ENCODE results near the gene RNF14. TPM values are rescaled to one million over a fixed set of nuclear protein-coding genes. Genes with fewer than 3 reads are reported as not detected.

RNF14 gene
- total RNA-seq, 1 experiment from 2014 or later = 37.5 TPM

- no peaks in the 10 kb centered on the region for H4K20me1 ChIP-seq (ENCODE audit: insufficient read depth)
- H3K9me2 ChIP-seq (ENCODE audit: insufficient read depth) = no peaks in the 10 kb centered on the region
- H2AFZ ChIP-seq (ENCODE audit: low read depth, low read length, poor library complexity, severe bottlenecking) = no peak overlapping the region
- H3K36me3 ChIP-seq (ENCODE audit: control insufficient read depth in 1 of 2, insufficient read depth in 2 of 2, low read length in 2 of 2) = peaks cover 13 to 32% of the 10 kb centered on the region in 2 experiments; a peak in 3 of 4 replicates
- no peaks in the 10 kb centered on the region for H3K79me2 ChIP-seq (ENCODE audit: insufficient read depth, low read length)
- no peaks in the 10 kb centered on the region for H3K27me3 ChIP-seq (ENCODE audit: insufficient read depth, low read length)
- ChIA-PET CTCF (interaction anchor here (0.6 to 3.9 kb wide), 8 partner anchors 20 to 561 kb away, joined by 3 to 39 read pairs (median 6); partner anchors contain the start of genes GNPDA1 and RNF14), POLR2A (interaction anchor here (0.6 to 1.0 kb wide), 2 partner anchors 21 to 194 kb away, joined by 3 read pairs; partner anchors contain the start of gene RNF14), RAD21 (ENCODE audit: low non-redundant PET in 1 of 2, low total read pairs in 2 of 2, uncharacterized antibody in 2 of 2, unreplicated experiment in 2 of 2) (no interaction called here)
- no peak overlapping the region for H3K4me2 ChIP-seq (ENCODE audit: low read length)
- H3K4me3 ChIP-seq (replicated peaks in 1 of 2; ENCODE audit: low read depth in 1 of 2, low read length in 2 of 2) = no peak overlapping the region
- no peaks in the 10 kb centered on the region for H3K4me1 ChIP-seq (ENCODE audit: control insufficient read depth in 1 of 2, insufficient read depth in 2 of 2, low read length in 2 of 2)
- no peak overlapping the region for H3K9ac ChIP-seq (ENCODE audit: low read length)
- H3K27ac ChIP-seq (ENCODE audit: low read depth, low read length) = no peak overlapping the region
- no peak for ATAC-seq
- TF ChIP-seq YY1 (IDR thresholded peaks at IDR 0.05; ENCODE audit: extremely low read depth, insufficient replicate concordance, low read depth, low read length) (no peak), POLR2AphosphoS5 (IDR thresholded peaks at IDR 0.05; ENCODE audit: low read depth, low read length) (no peak), MAX (IDR thresholded peaks at IDR 0.05) (no peak), REST (IDR thresholded peaks at IDR 0.05; ENCODE audit: low read depth) (no peak), SIN3A (IDR thresholded peaks at IDR 0.05; ENCODE audit: low read depth) (no peak), ATF3 (IDR thresholded peaks at IDR 0.05) (no peak), CTCF (IDR thresholded peaks at IDR 0.05 in 2 of 3, conservative IDR thresholded peaks at IDR 0.05 in 1 of 3; ENCODE audit: borderline replicate concordance in 1 of 3, insufficient read depth in 1 of 3, low read depth in 2 of 3, low read length in 2 of 3) (no peak), ZNF274 (IDR thresholded peaks at IDR 0.05; ENCODE audit: low read depth, low read length) (no peak), SRF (IDR thresholded peaks at IDR 0.05; ENCODE audit: low read depth) (no peak), TCF7L2 (IDR thresholded peaks at IDR 0.05; ENCODE audit: borderline replicate concordance, extremely low read depth, insufficient read depth, insufficient read length) (no peak), ZFX (IDR thresholded peaks at IDR 0.05) (no peak), CEBPB (IDR thresholded peaks at IDR 0.05; ENCODE audit: low read depth) (no peak), ZBTB33 (IDR thresholded peaks at IDR 0.05; ENCODE audit: extremely low read depth, insufficient replicate concordance, low read length) (no peak), RAD21 (IDR thresholded peaks at IDR 0.05; ENCODE audit: low read depth) (no peak), EZH2phosphoT487 (IDR thresholded peaks at IDR 0.05; ENCODE audit: borderline replicate concordance) (no peak), ELF1 (IDR thresholded peaks at IDR 0.05; ENCODE audit: borderline replicate concordance, low read depth) (no peak), FOSL1 (IDR thresholded peaks at IDR 0.05; ENCODE audit: low read depth) (no peak), SP1 (IDR thresholded peaks at IDR 0.05; ENCODE audit: low read depth) (no peak), CBX3 (IDR thresholded peaks at IDR 0.05; ENCODE audit: low read depth) (no peak)
- intact Hi-C loops (cut with micrococcal nuclease) = no loop called here
- no peaks in the 10 kb centered on the region for H3K9me3 ChIP-seq (ENCODE audit: control insufficient read depth in 1 of 2, insufficient read depth in 1 of 2, low read depth in 1 of 2, low read length in 2 of 2)
- no TSS peak for BruUV-seq (replicated peaks)
- no peak for DNase-seq (ENCODE audit: low read depth, low spot score)
Measured at GRCh38 chr5:141989720-141990119, 20.8 kb downstream of the RNF14 start.

All from HCT116 (cell line).